8988T (cell line): ENCODE data around the gene GP1BB.
A peak's percentile ranks its signal among the peaks of the same experiment; 100 is the strongest.

Experiments
- DNase-seq: peaks from one replicate; pipeline ENCODE4 v3.0.0; 2011

The GP1BB gene

GRCh38 chr22:19756288-19757128 lies 33.2 kb downstream of the GP1BB start:
- peak; percentile 98 for DNase-seq

DNA sequence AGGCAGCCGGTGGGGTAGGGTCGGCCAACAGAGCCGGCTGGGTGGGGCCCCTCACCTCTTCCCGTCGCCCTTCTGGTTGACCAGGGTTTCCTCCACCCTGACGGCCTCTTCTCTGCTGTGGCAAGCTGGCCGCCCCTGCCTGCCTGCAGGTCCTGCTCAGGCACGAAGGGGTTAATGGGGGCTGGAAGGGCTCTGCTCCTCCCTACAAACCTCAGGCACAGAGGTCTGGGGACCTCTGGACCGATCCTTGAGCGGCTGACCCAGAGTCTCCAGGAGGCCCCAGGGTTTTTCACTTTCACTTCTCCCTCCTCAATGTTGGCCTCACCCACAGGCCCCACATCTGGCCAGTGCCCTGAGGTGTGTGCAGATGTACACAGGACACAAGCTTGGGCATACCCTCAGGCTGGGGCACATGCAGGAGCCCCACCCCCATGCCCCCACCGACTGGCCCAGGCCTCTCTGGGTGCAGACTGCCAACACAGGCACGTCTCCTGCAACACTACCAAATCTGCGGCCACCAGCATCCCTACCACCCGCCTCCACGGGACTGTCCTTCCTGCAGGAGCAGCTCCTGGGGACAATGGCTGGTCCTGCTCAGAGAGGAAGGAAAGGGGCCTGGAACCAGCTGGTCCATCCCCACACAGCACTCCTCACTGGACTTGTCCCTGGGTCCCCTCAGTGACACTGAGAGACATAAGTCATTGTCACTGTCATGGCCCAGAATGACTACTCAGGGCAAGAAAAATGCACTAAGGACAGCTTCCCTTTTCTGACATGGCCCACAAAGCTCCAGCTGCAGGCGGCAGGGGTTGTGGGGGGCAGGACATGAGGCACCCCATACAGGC lies 34.0 kb downstream of the GP1BB start:
- DNase-seq = peak; percentile 75

DNA sequence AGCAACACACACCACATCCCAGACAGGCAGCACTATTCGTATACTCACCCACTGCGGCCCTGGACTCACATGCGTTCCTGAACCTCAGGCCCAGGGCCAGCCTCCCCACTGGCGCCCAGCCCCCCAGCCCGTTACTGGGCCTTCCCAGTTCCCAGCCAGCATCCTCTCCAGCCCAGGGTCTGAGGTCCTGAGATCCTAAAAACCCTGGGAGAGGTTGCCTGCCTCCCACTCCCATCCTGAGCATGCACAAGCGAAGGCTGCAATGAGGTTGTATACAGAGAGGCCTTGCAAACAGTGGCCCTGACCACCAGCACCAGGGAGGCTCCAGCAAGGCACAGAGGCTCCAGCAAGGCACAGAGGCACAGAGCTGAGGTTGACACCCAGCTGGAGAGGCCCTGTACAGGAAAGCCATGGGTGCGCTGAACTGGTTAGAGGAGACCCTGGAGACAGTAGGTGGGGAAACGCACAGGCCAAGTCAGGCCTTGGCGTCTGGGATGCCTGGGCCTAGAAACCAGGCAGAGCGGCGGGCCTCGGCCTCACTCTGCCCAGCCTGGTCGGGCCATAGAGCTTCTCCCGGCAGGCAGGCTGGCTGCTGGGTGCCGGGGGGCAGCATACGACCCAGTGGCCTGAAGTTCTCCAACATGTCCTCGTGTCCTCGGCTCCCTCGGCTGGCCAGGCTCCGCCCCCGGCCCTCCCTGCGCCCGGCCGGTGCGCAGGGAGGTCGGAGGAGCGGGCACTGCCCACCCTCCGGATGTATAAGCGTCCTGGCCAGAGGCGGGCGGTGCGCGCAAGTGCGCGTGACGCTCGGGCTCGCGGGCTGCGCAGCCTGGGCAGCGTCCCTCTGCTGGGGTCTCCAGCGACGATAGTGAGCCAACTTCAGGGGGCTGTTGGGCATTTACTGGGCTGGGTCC lies 34.9 kb downstream of the GP1BB start:
- no peak for DNase-seq

DNA sequence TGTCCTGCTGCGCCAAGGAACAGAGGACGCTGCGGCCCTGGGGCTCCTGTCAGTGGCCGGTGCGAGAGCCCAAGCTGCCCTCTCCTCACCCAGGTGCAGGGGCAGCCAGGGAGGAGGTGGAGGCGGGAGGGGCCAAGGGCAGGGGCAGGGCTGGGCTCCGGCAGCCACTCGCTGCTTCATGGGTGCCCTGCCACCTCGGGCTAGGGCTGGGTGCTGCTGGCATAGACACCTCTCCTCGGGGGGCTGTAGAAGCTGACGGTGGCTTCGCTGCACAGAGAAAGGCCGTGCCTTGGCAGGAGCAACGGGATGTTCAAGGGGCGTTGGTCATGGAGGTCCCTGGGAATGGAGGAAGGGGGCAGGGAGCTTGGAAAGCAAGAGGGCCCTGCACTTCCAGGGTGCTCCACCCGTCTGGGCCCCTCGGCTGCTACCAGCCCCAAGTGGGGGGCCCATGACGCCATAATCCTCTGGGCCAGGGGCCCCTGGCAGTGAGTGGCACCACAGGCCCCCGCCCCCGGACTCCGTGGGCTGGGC lies 35.6 kb downstream of the GP1BB start:
- no peak for DNase-seq

DNA sequence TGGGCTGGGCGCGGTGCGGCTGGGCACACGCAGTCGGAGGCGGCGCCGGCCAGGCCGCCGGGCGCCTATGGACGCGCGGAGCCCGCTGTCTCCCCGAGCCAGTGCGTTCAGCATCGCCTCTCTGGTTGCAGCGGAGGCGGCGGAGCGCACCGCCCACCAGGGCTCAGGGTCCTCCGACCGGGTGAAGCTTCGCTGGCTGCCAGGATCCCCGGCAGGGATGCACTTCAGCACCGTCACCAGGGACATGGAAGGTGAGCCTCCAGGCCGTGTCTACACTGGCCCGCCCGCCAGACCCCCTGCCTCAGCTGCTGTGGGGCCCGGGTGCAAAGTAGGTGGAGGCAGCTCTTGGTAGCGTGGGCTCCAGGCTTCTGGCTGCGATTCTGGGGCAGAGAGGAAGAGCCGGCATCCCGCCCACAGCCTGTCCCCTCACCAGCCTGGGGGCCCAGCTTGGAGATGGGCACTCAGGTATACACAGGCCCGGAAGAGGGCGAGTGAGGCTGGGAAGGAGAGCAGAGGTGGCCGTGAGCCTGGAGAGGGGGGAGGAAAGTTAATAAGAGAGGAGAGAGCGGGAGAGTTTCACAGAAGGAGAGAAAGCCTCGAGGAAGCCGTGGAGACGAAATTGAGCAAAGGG lies 36.2 kb downstream of the GP1BB start:
- DNase-seq = no peak

- DNase-seq = no peak
These were observed 37.0 kb downstream of the GP1BB start, which contains the start of gene TBX1 for GRCh38 chr22:19760058-19760950. TBX1 (plus strand) TSS chr22:19760778; CDS start chr22:19760844, 66 bp downstream.

- no peak for DNase-seq
These were observed 37.8 kb downstream of the GP1BB start for GRCh38 chr22:19760951-19761724.

- DNase-seq = no peak
These were observed 38.6 kb downstream of the GP1BB start for GRCh38 chr22:19761725-19762567.

- no peak for DNase-seq
These were observed 39.5 kb downstream of the GP1BB start for GRCh38 chr22:19762568-19763457.

DNA sequence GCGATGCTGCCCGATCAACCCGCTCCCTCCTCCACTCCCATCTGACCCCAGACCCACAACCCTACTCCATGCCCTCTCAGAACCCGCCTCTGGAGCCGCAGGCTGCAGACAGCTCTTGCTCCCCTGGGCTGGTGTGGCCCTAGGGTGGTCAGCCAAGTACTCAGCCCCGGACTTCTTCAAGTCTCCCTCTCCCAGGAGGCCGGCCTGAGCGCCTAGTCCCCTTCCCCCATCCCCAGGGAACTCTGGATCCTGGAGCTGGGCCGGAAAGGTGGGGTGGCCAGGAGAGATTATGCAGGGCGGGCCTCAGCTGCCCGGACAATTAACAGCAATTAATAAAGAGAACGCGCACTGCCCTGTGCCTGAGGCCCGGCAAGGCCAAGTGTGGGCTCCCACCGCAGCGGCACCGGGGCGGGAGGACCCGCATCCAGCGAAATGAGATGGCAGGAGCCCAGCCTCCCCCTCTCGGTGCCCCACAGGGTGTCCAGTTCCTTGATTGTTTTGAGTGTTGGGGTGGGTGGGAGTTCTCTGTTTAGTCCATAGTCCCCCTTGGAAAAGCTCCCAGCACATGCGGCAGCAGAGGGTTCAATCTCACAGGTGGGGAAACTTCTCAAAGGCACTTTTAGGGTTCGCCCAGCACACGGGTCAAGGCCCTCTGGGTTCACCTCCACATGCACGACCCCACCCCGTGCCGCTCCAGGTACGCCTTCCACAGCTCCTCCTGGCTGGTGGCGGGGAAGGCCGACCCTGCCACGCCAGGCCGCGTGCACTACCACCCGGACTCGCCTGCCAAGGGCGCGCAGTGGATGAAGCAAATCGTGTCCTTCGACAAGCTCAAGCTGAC lies 40.3 kb downstream of the GP1BB start:
- no peak for DNase-seq

DNA sequence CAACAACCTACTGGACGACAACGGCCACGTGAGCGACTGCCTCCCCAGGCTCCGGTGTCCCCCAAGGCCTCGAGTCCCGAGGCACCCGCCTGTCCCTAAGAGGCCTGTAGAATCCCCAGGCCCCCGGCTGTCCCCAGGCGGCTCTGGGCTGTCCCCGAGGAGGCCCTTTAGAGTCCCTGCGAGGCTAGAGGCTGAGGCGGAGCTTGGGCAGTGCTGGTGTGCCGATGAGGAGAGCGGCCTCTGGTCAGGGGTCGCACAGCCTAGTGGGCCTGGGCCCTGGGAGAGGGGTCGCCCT lies 40.9 kb downstream of the GP1BB start:
- no peak for DNase-seq

GRCh38 chr22:19764636-19765476 lies 41.5 kb downstream of the GP1BB start:
- no peak for DNase-seq

GRCh38 chr22:19765477-19766239 lies 42.3 kb downstream of the GP1BB start:
- no peak for DNase-seq

DNA sequence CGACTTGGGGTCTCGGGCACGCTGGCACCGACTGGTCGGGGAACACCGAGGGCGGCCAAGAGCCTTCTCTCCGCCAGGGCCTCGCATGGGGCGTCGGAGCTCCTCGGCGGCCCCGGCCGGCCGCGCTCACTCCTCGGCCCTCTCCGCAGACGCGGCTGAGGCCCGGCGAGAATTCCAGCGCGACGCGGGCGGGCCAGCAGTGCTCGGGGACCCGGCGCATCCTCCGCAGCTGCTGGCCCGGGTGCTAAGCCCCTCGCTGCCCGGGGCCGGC lies 42.8 kb downstream of the GP1BB start:
- no peak for DNase-seq

GRCh38 chr22:19766511-19767426 lies 43.4 kb downstream of the GP1BB start:
- DNase-seq = peak; percentile 70
